ENCODE results near the gene EDA.

- no peak for TF ChIP-seq CTCF (IDR thresholded peaks at IDR 0.05)
- no peak for TF ChIP-seq POLR2A (IDR thresholded peaks at IDR 0.05)
Measured at GRCh38 chrX:70079297-70079696, 463.4 kb downstream of the EDA start.

All from uterus (tissue), 2 donors.